GM18511 (cell line): ENCODE data around the gene OR1B1.
"Not testable (repeated sequence)": the region's sequence is repeated elsewhere in the genome, so short reads cannot be mapped to it uniquely, and the experiment has no call there.

Experiments
- ATAC-seq: cut with Tn5 transposase; IDR thresholded peaks from one replicate; pipeline ENCODE4 v1.9.1; 2021; ENCODE audit warnings: mild to moderate bottlenecking, moderate library complexity; ENCODE audit not compliant: unreplicated experiment

OR1B1 gene

DNA sequence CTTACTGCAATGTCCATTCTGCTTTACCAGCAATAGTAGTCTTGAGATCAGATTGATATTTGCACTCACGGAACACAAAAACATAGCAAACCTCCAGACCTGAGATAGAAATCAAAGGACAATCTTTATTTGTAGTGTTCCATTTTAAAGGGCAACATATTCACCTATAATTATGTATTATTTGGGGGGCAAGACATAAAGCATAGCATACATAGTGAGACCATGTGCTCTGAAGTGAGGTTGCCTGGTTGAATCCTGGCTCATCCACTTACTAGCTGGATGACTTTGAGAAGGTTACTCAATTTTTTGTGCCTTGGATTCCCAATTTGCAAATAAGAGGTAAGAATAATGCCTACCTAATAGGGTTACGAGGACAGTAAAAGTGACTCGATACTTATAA is at the start of gene OR1B1:
Gene OR1B1, minus strand, starts transcription at position 101 of the 400 bp plus-strand sequence.
- ATAC-seq, result no peak

DNA sequence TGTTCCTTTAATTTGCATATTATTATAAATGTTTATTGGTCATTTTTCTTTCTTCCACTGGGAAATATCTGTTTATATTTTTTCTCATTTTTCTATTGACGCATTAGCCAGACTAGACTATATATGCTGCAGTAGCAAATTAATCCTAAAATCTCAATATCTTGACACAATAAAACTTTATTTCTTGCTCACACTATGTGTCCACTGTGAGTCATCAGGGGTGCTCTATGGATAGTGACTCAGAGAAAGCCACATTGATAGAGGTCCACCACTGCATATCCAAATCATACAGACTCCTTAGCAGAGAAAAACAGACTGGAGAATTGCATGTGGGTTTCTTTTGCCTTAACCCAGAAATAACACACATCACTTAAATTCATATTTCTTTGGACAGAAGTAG is 38.3 kb upstream of the OR1B1 start:
- ATAC-seq, result no peak

DNA sequence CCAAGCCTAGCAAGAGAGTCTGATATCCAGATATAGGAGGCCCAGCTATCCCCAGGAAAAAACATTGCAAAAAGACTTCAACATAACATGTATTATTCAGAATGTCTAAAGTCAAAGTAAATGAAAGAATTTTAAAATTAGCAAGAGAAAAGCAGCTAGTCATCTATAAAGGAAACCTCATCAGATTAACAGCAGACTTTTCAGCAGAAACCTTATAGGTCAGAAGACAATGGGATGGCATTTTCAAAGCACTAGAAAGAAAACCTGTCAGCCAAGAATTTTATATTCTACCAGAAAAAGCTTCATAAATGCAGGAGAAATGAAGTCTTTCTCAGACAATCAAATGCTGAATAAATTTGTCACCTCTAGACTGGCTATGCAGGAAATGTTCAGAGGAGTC is 27.4 kb upstream of the OR1B1 start:
- no peak for ATAC-seq

DNA sequence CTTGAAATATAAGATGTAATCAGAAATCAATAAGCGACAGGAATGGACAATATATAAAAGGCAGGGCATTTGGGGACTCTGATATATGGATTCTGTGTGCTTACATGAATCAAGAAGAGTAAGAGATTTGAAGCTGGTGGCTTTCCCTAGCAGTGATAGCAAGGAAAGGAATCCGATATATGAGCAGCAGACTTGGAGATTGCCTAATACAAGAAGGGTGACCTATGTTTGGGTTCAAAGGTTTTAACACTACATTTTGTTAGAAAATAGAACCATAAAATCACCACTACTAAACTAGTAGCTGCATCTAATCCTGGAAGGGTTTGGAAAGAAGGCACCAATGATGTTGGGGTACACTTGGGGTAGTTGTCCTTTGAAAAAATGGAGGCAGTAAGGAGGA is 15.1 kb upstream of the OR1B1 start:
- no peak for ATAC-seq

GRCh38 chr9:122661416-122661815 is 4.0 kb upstream of the OR1B1 start, which contains the start of gene OR1L1:
TSS of gene OR1L1 (plus strand) at chr9:122661716. CDS start at chr9:122661716, 0 bp downstream.
- ATAC-seq, result no peak

GRCh38 chr9:122656378-122656777 is 1.0 kb downstream of the OR1B1 start:
- ATAC-seq, result no peak

- no peak for ATAC-seq
Measured at GRCh38 chr9:122642226-122642625, 15.2 kb downstream of the OR1B1 start.

- ATAC-seq, result no peak
Measured at GRCh38 chr9:122619996-122620395, 37.4 kb downstream of the OR1B1 start.

- ATAC-seq, result no peak
Measured at GRCh38 chr9:122614362-122614761, 43.1 kb downstream of the OR1B1 start, which contains the start of gene OR1Q1. TSS of gene OR1Q1 (plus strand) at chr9:122614738. CDS start at chr9:122614738, 0 bp downstream.

DNA sequence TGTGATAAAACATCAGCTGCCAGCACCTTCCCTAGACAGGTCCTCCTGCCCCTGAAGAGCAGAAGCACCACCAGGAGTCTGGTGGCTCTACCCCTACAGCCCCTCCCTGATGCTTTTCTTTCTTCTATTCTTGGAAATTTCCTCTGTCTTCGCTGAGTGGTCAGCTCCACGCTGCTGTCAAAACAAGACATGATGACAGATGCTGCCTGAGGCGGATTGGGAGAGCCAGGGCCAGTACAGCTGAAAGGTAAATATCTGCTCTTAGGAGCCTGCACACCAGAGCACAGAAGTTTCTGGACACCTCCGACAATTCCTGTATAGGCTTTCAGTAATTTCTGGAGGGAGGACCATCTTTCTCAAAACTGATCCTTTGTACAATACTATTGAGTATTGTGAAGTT is 47.6 kb downstream of the OR1B1 start:
- ATAC-seq, result no peak

DNA sequence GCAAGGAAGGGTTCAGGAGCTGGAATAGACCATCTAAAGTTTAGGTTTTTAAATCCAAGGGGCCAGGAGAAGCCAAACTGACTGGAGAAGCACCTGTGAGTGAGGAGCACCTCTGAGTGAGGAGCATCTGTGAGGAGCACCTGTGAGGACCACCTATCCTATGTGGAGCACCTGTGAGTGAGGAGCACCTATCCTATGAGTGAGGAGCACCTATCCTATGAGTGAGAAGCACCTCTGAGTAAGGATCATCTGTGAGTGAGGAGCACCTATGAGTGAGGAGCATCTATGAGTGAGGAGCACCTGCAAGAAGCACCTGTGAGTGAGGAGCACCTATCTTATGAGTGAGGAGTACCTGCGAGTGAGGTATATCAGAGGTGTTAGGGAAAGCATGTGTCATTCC is 50.8 kb downstream of the OR1B1 start:
- ATAC-seq, result no peak

DNA sequence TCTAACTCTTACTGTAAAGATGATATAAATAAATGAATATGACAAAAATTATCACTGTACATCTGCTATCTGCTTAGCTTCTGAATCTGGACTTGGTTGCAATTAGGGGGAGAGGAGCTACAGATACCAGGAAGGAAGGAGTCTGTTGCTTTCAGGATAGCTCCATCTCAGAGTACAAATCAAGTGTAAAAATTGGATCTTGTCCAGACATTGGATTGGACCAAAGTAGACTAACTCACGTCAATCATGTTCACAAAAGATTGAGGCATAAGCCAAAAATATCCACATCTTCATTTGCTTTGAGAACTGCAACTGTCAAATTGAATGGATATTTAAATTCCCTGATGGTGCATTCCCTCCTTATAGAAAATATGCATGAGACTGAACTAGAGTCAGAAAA is 51.7 kb downstream of the OR1B1 start:
- no peak for ATAC-seq

- ATAC-seq, result not testable (repeated sequence)
Measured at GRCh38 chr9:122583284-122583683, 74.1 kb downstream of the OR1B1 start, which contains the start of gene OR1L8. TSS of gene OR1L8 (minus strand) at chr9:122583384. CDS start at chr9:122568477, 14,907 bp downstream.

- ATAC-seq, result no peak
Measured at GRCh38 chr9:122580360-122580759, 77.1 kb downstream of the OR1B1 start.

DNA sequence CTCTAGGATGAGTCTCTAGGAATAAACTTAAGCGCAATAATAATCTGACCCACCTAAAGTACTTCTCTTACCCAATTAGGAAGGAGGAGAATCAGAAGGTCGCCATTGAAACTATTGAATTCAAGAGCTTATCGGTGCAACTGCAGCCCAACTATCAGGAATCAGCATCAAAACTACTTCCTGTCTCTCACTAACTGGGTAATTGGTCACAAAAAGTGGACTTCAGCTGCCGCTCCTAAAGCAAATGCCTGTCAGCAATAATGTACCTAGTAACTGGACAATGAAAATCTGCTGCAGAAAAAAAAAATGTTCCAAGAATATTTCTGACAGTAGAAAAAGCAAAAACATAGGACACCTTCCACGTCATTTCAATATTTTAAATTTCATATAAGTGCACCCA is 77.6 kb downstream of the OR1B1 start:
- ATAC-seq, result no peak
